Activated naive CD8-positive, alpha-beta T cell treated with anti-CD3 and anti-CD28 coated beads, Interleukin-2, amount 10 ng/mL, durations not matched to agents 7 days and 5 days (primary cell): Measurements from ENCODE around the gene UNC5B. TPM values are rescaled to one million over a fixed set of nuclear protein-coding genes. Genes with fewer than 3 reads are reported as not detected.

Experiments used
- ATAC-seq: fragments of 150-1000 bp; cut with Tn5 transposase; one replicate; pipeline ENCODE4 v1.10.0; 2021; ENCODE audit warnings: low read depth, moderate library complexity
- POLR2A ChIA-PET: fragments of 350-600 bp; sonication (Branson Sonifier 250); formaldehyde crosslinking; loops from one replicate; lab custom pipeline; 2021; ENCODE audit warnings: antibody characterized with exemption; lab: Charles Lee
- DNase-seq: peaks from one replicate; pipeline ENCODE4 v3.0.0; 2021
- H3K27ac Mint-ChIP-seq: one replicate; pipeline ENCODE4 v1.8.0; 2022; ENCODE audit warnings: mild to moderate bottlenecking, mixed read lengths
- H3K27me3 Mint-ChIP-seq: one replicate; pipeline ENCODE4 v1.8.0; 2022; ENCODE audit warnings: mild to moderate bottlenecking, moderate library complexity, mixed read lengths
- H3K36me3 Mint-ChIP-seq: one replicate; pipeline ENCODE4 v1.8.0; 2021; ENCODE audit warnings: mild to moderate bottlenecking, mixed read lengths
- H3K4me1 Mint-ChIP-seq: one replicate; pipeline ENCODE4 v1.8.0; 2021; ENCODE audit warnings: mixed read lengths
- H3K4me3 Mint-ChIP-seq: one replicate; pipeline ENCODE4 v1.8.0; 2022; ENCODE audit warnings: mild to moderate bottlenecking, moderate library complexity, mixed read lengths
- H3K9me3 Mint-ChIP-seq: one replicate; pipeline ENCODE4 v1.8.0; 2021; ENCODE audit warnings: mixed read lengths
- total RNA-seq, 2 experiments: library from RNA; stranded (reverse); gene quantifications; one replicate each; pipeline ENCODE4 v1.2.3, GENCODE V29; 2021

UNC5B gene
- under 1 TPM in 1 of 2 experiments, not detected in 1; 0.03 TPM for total RNA-seq

GRCh38 chr10:71212318-71213126 lies at the start of gene UNC5B:
Gene UNC5B (plus strand): TSS chr10:71212570. CDS start chr10:71212986, 416 bp downstream.
- Mint-ChIP-seq H3K27ac (no peak within 1 kb of the TSS), H3K36me3 (no peaks in the 10 kb centered on the region), H3K4me1 (peaks cover 10% of the 10 kb centered on the region), H3K9me3 (no peaks in the 10 kb centered on the region), H3K4me3 (peak within 1 kb of the TSS; percentile 61), H3K27me3 (peaks cover 77% of the 10 kb centered on the region)
- POLR2A ChIA-PET, result no interaction called here
- peak; percentile 70 for ATAC-seq
- DNase-seq, result peak; percentile 74

- POLR2A ChIA-PET, result no interaction called here
These were observed 38.9 kb upstream of the UNC5B start for GRCh38 chr10:71173466-71173865.

GRCh38 chr10:71176661-71177060 lies 35.7 kb upstream of the UNC5B start:
- DNase-seq (no peak), ATAC-seq (no peak)
- POLR2A ChIA-PET, result no interaction called here
- H3K27me3 Mint-ChIP-seq, result peaks cover 3% of the 10 kb centered on the region
- H3K9me3 Mint-ChIP-seq, result no peaks in the 10 kb centered on the region
- no peaks in the 10 kb centered on the region for H3K36me3 Mint-ChIP-seq
- H3K4me1 Mint-ChIP-seq, result no peaks in the 10 kb centered on the region
- H3K4me3 Mint-ChIP-seq, result no peak overlapping the region
- no peak overlapping the region for H3K27ac Mint-ChIP-seq

More at GRCh38 chr10:71173466-71173865, 38.9 kb upstream of the UNC5B start:
- Mint-ChIP-seq H3K27me3 (peaks cover 17% of the 10 kb centered on the region), H3K27ac (no peak overlapping the region), H3K36me3 (no peaks in the 10 kb centered on the region), H3K9me3 (no peaks in the 10 kb centered on the region), H3K4me3 (no peak overlapping the region), H3K4me1 (no peaks in the 10 kb centered on the region)
- DNase-seq (no peak), ATAC-seq (no peak)

GRCh38 chr10:71177651-71178199 lies 34.6 kb upstream of the UNC5B start:
- H3K4me3 Mint-ChIP-seq, result no peak overlapping the region
- no peaks in the 10 kb centered on the region for H3K9me3 Mint-ChIP-seq
- ATAC-seq, result no peak
- H3K36me3 Mint-ChIP-seq, result no peaks in the 10 kb centered on the region
- no peaks in the 10 kb centered on the region for H3K4me1 Mint-ChIP-seq
- POLR2A ChIA-PET, result no interaction called here
- no peak for DNase-seq
- H3K27me3 Mint-ChIP-seq, result peaks cover 3% of the 10 kb centered on the region
- H3K27ac Mint-ChIP-seq, result no peak overlapping the region

GRCh38 chr10:71178880-71179279 lies 33.5 kb upstream of the UNC5B start:
- DNase-seq (no peak), ATAC-seq (no peak)
- POLR2A ChIA-PET, result no interaction called here
- no peaks in the 10 kb centered on the region for H3K9me3 Mint-ChIP-seq
- H3K36me3 Mint-ChIP-seq, result no peaks in the 10 kb centered on the region
- peaks cover 3% of the 10 kb centered on the region for H3K27me3 Mint-ChIP-seq
- no peak overlapping the region for H3K27ac Mint-ChIP-seq
- no peaks in the 10 kb centered on the region for H3K4me1 Mint-ChIP-seq
- H3K4me3 Mint-ChIP-seq, result no peak overlapping the region

- DNase-seq (no peak), ATAC-seq (no peak)
- Mint-ChIP-seq H3K27ac (no peak overlapping the region), H3K4me3 (no peak overlapping the region), H3K36me3 (no peaks in the 10 kb centered on the region), H3K9me3 (no peaks in the 10 kb centered on the region), H3K27me3 (peaks cover 3% of the 10 kb centered on the region), H3K4me1 (no peaks in the 10 kb centered on the region)
- POLR2A ChIA-PET, result no interaction called here
These were observed 33.0 kb upstream of the UNC5B start for GRCh38 chr10:71179382-71179781.

GRCh38 chr10:71184421-71184820 lies 27.9 kb upstream of the UNC5B start:
- H3K36me3 Mint-ChIP-seq, result no peaks in the 10 kb centered on the region
- POLR2A ChIA-PET, result no interaction called here
- ATAC-seq (no peak), DNase-seq (no peak)
- H3K4me3 Mint-ChIP-seq, result no peak overlapping the region
- H3K9me3 Mint-ChIP-seq, result no peaks in the 10 kb centered on the region
- H3K27ac Mint-ChIP-seq, result no peak overlapping the region
- H3K27me3 Mint-ChIP-seq, result no peaks in the 10 kb centered on the region
- H3K4me1 Mint-ChIP-seq, result no peaks in the 10 kb centered on the region

- no peak for ATAC-seq
- Mint-ChIP-seq H3K9me3 (no peaks in the 10 kb centered on the region), H3K27me3 (no peaks in the 10 kb centered on the region), H3K4me3 (no peak overlapping the region), H3K4me1 (no peaks in the 10 kb centered on the region), H3K36me3 (no peaks in the 10 kb centered on the region), H3K27ac (no peak overlapping the region)
- POLR2A ChIA-PET, result interaction anchor here (0.6 kb wide), 1 partner anchor 331 kb away, joined by 4 read pairs; no protein-coding TSS in a partner anchor
- DNase-seq, result no peak
These were observed 27.2 kb upstream of the UNC5B start for GRCh38 chr10:71185209-71185608.

GRCh38 chr10:71187197-71187596 lies 25.2 kb upstream of the UNC5B start:
- no peak overlapping the region for H3K4me3 Mint-ChIP-seq
- H3K9me3 Mint-ChIP-seq, result no peaks in the 10 kb centered on the region
- no peak overlapping the region for H3K27ac Mint-ChIP-seq
- H3K27me3 Mint-ChIP-seq, result peaks cover 2% of the 10 kb centered on the region
- no peaks in the 10 kb centered on the region for H3K36me3 Mint-ChIP-seq
- ATAC-seq, result no peak
- POLR2A ChIA-PET, result no interaction called here
- no peak for DNase-seq
- H3K4me1 Mint-ChIP-seq, result no peaks in the 10 kb centered on the region

- no peaks in the 10 kb centered on the region for H3K4me1 Mint-ChIP-seq
- peaks cover 2% of the 10 kb centered on the region for H3K27me3 Mint-ChIP-seq
- DNase-seq, result no peak
- H3K36me3 Mint-ChIP-seq, result no peaks in the 10 kb centered on the region
- POLR2A ChIA-PET, result no interaction called here
- H3K9me3 Mint-ChIP-seq, result no peaks in the 10 kb centered on the region
- no peak overlapping the region for H3K4me3 Mint-ChIP-seq
- ATAC-seq, result no peak
- H3K27ac Mint-ChIP-seq, result no peak overlapping the region
These were observed 24.8 kb upstream of the UNC5B start for GRCh38 chr10:71187600-71187999.

- ATAC-seq, result no peak
- Mint-ChIP-seq H3K27me3 (peaks cover 2% of the 10 kb centered on the region), H3K4me1 (no peaks in the 10 kb centered on the region), H3K36me3 (no peaks in the 10 kb centered on the region), H3K9me3 (no peaks in the 10 kb centered on the region), H3K27ac (no peak overlapping the region), H3K4me3 (no peak overlapping the region)
- POLR2A ChIA-PET, result no interaction called here
- no peak for DNase-seq
These were observed 24.2 kb upstream of the UNC5B start for GRCh38 chr10:71188201-71188600.

- ATAC-seq, result no peak
- H3K27ac Mint-ChIP-seq, result no peak overlapping the region
- peaks cover 5% of the 10 kb centered on the region for H3K27me3 Mint-ChIP-seq
- POLR2A ChIA-PET, result no interaction called here
- H3K4me1 Mint-ChIP-seq, result no peaks in the 10 kb centered on the region
- H3K9me3 Mint-ChIP-seq, result no peaks in the 10 kb centered on the region
- no peaks in the 10 kb centered on the region for H3K36me3 Mint-ChIP-seq
- DNase-seq, result no peak
- H3K4me3 Mint-ChIP-seq, result no peak overlapping the region
These were observed 21.4 kb upstream of the UNC5B start for GRCh38 chr10:71191019-71191418.

GRCh38 chr10:71191551-71192076 lies 20.8 kb upstream of the UNC5B start:
- POLR2A ChIA-PET, result no interaction called here
- H3K4me1 Mint-ChIP-seq, result no peaks in the 10 kb centered on the region
- H3K27ac Mint-ChIP-seq, result no peak overlapping the region
- peaks cover 6% of the 10 kb centered on the region for H3K27me3 Mint-ChIP-seq
- H3K4me3 Mint-ChIP-seq, result no peak overlapping the region
- no peak for DNase-seq
- H3K9me3 Mint-ChIP-seq, result peaks cover 2% of the 10 kb centered on the region
- no peak for ATAC-seq
- H3K36me3 Mint-ChIP-seq, result no peaks in the 10 kb centered on the region

GRCh38 chr10:71193516-71193915 lies 18.9 kb upstream of the UNC5B start:
- no peak for DNase-seq
- H3K4me3 Mint-ChIP-seq, result no peak overlapping the region
- peaks cover 6% of the 10 kb centered on the region for H3K27me3 Mint-ChIP-seq
- no peaks in the 10 kb centered on the region for H3K4me1 Mint-ChIP-seq
- POLR2A ChIA-PET, result no interaction called here
- H3K9me3 Mint-ChIP-seq, result peaks cover 7% of the 10 kb centered on the region
- H3K36me3 Mint-ChIP-seq, result no peaks in the 10 kb centered on the region
- ATAC-seq, result no peak
- no peak overlapping the region for H3K27ac Mint-ChIP-seq
